Mesendoderm (in vitro differentiated cells): ENCODE measurements around the gene KDM4F.
"Not testable (repeated sequence)": the region's sequence is repeated elsewhere in the genome, so short reads cannot be mapped to it uniquely, and the experiment has no call there.

Experiments used
- DNase-seq: peaks from one replicate; pipeline ENCODE4 v3.0.0; 2013
- H2AK5ac ChIP-seq: 2 replicates; pipeline ENCODE4 v1.6.1; 2013; ENCODE audit warnings: low read length, inconsistent platforms
- H2BK120ac ChIP-seq: 2 replicates; pipeline ENCODE4 v1.6.1; 2013; ENCODE audit warnings: low read depth, mild to moderate bottlenecking, low read length, moderate library complexity, mixed read lengths
- H2BK15ac ChIP-seq: replicated peaks from 2 replicates; pipeline ENCODE4 v1.6.1; 2013; ENCODE audit warnings: low read depth, mild to moderate bottlenecking, moderate library complexity
- H2BK5ac ChIP-seq: 2 replicates; pipeline ENCODE4 v1.6.1; 2013; ENCODE audit warnings: low read length, inconsistent platforms
- H3K18ac ChIP-seq: 2 replicates; pipeline ENCODE4 v1.6.1; 2013; ENCODE audit warnings: mild to moderate bottlenecking, low read length, mixed read lengths
- H3K23ac ChIP-seq: one replicate; pipeline ENCODE4 v1.6.1; 2013; ENCODE audit warnings: low read length
- H3K27ac ChIP-seq: 2 replicates; pipeline ENCODE4 v1.5.1; 2013; ENCODE audit warnings: low read depth, mild to moderate bottlenecking, inconsistent platforms, low read length, moderate library complexity
- H3K27me3 ChIP-seq: 2 replicates; pipeline ENCODE4 v1.6.1; 2013; ENCODE audit warnings: low read length, control low read depth, mild to moderate bottlenecking, inconsistent platforms; ENCODE audit not compliant: insufficient read depth, poor library complexity
- H3K36me3 ChIP-seq: 2 replicates; pipeline ENCODE4 v1.6.1; 2013; ENCODE audit warnings: low read length, inconsistent platforms; ENCODE audit not compliant: control insufficient read depth, insufficient read depth
- H3K4ac ChIP-seq: one replicate; pipeline ENCODE4 v1.6.1; 2013; ENCODE audit warnings: low read depth, mild to moderate bottlenecking, low read length, moderate library complexity
- H3K4me1 ChIP-seq: 2 replicates; pipeline ENCODE4 v1.6.1; 2013; ENCODE audit warnings: low read depth, low read length, inconsistent platforms; ENCODE audit not compliant: control insufficient read depth
- H3K4me2 ChIP-seq: 2 replicates; pipeline ENCODE4 v1.6.1; 2013; ENCODE audit warnings: low read length
- H3K4me3 ChIP-seq: 2 replicates; pipeline ENCODE4 v1.5.1; 2013; ENCODE audit warnings: mild to moderate bottlenecking, low read length
- H3K56ac ChIP-seq: one replicate; pipeline ENCODE4 v1.6.1; 2013; ENCODE audit warnings: low read length
- H3K79me1 ChIP-seq: 2 replicates; pipeline ENCODE4 v1.6.1; 2013; ENCODE audit warnings: low read length, inconsistent platforms
- H3K79me2 ChIP-seq: 2 replicates; pipeline ENCODE4 v1.6.1; 2013; ENCODE audit warnings: mild to moderate bottlenecking, low read length; ENCODE audit not compliant: control insufficient read depth, insufficient read depth
- H3K9ac ChIP-seq: 2 replicates; pipeline ENCODE4 v1.6.1; 2013; ENCODE audit warnings: low read length, inconsistent platforms
- H4K5ac ChIP-seq: one replicate; pipeline ENCODE4 v1.6.1; 2013; ENCODE audit warnings: low read length
- H4K8ac ChIP-seq: one replicate; pipeline ENCODE4 v1.6.1; 2013; ENCODE audit warnings: low read depth, mild to moderate bottlenecking, control low read depth, low read length, moderate library complexity
- WGBS: extraction: QIAGEN DNeasy Blood & Tissue Kit; methylation state at CpG from one replicate; pipeline ENCODE4 v1.1.7; 2013; ENCODE audit warnings: low lambda C conversion rate, missing lambda C conversion rate; ENCODE audit not compliant: insufficient coverage; ENCODE audit errors: extremely low coverage; 5-methylcytosine and 5-hydroxymethylcytosine counted together

The KDM4F gene

DNA sequence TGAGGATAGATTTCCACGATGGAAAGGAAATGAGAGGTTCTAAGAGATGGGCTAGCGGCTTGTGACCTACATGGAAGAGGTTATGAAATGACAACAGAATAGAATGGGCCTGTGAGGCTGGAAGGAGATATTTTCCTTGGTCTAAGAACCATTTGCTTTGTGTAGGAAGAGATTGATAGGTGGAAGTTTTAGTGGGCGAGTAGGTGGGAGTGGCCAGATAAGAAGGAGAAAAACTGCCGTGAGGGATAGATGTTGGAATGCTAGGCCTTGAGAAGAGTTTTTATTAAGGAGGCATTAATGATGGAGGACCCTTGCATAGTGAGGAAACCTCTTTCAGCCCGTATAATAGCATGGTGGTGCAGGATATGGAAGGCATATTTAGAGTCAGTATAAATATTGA lies 27.8 kb upstream of the KDM4F start:
- WGBS = no CpG with 5 or more reads among the region's 5 CpGs
- not testable (repeated sequence) for H2BK15ac ChIP-seq, H3K4me3 ChIP-seq, H3K4ac ChIP-seq, H2BK120ac ChIP-seq, H3K9ac ChIP-seq, H3K27ac ChIP-seq, H3K4me2 ChIP-seq, H3K18ac ChIP-seq, H3K23ac ChIP-seq, H3K4me1 ChIP-seq, H2BK5ac ChIP-seq, H3K56ac ChIP-seq, DNase-seq, H3K79me1 ChIP-seq, H3K36me3 ChIP-seq, H2AK5ac ChIP-seq, H3K27me3 ChIP-seq, H4K8ac ChIP-seq, H3K79me2 ChIP-seq, H4K5ac ChIP-seq

DNA sequence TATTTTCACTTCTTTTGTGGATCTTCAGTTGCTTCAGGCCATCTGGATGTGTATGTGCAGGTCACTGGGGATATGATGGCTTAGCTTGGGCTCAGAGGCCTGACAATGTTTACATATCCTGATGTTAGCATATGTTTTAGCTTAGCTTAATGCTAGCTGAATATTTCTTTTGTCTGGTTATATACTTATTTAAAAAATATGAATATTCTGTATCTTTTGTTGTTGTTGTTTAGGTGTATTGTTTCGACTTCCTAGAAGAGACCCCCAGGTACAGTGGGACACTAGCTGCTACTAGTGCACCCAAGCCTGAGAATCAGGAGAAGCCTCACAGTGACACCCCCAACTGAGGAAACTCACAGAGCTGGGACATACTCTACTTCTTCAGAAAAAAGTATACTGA lies 24.3 kb upstream of the KDM4F start, which contains the start of gene KDM4E:
KDM4E (plus strand) TSS at position 301 of the 400 bp plus-strand sequence. CDS start 300 bp downstream, outside the sequence.
- H3K4me3 ChIP-seq = no peak within 1 kb of the TSS
- no peaks in the 10 kb centered on the region for H3K27me3 ChIP-seq
- WGBS = no CpG with 5 or more reads among the region's 1 CpG
- H4K5ac ChIP-seq = no peak within 1 kb of the TSS
- no peak within 1 kb of the TSS for H3K56ac ChIP-seq
- H2AK5ac ChIP-seq = no peak within 1 kb of the TSS
- H3K4me2 ChIP-seq = no peak within 1 kb of the TSS
- H4K8ac ChIP-seq = no peak within 1 kb of the TSS
- H3K4ac ChIP-seq = no peak within 1 kb of the TSS
- H3K79me2 ChIP-seq = no peaks in the 10 kb centered on the region
- H3K79me1 ChIP-seq = no peaks in the 10 kb centered on the region
- H3K18ac ChIP-seq = no peak within 1 kb of the TSS
- no peak within 1 kb of the TSS for H2BK120ac ChIP-seq
- H3K9ac ChIP-seq = no peak within 1 kb of the TSS
- H3K27ac ChIP-seq = no peak within 1 kb of the TSS
- H2BK15ac ChIP-seq = no peak within 1 kb of the TSS
- H3K36me3 ChIP-seq = no peaks in the 10 kb centered on the region
- H3K4me1 ChIP-seq = no peaks in the 10 kb centered on the region
- DNase-seq = no peak
- H2BK5ac ChIP-seq = no peak within 1 kb of the TSS
- H3K23ac ChIP-seq = no peak within 1 kb of the TSS

DNA sequence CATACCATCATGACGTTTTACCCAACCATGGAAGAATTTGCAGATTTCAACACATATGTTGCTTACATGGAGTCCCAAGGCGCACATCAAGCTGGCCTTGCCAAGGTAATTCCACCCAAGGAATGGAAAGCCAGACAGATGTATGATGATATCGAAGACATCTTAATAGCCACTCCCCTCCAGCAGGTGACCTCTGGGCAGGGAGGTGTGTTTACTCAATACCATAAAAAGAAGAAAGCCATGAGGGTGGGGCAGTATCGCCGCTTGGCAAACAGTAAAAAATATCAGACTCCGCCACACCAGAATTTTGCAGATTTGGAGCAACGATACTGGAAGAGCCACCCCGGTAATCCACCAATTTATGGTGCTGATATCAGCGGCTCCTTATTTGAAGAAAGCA lies 23.6 kb upstream of the KDM4F start:
- H3K79me1 ChIP-seq, H2BK15ac ChIP-seq, H3K4me2 ChIP-seq, H3K56ac ChIP-seq, H2AK5ac ChIP-seq, H3K79me2 ChIP-seq, H3K23ac ChIP-seq, H3K4me3 ChIP-seq, H4K5ac ChIP-seq, H3K9ac ChIP-seq, H3K18ac ChIP-seq, H3K27ac ChIP-seq, H2BK5ac ChIP-seq, H3K36me3 ChIP-seq, DNase-seq, H3K27me3 ChIP-seq, H3K4me1 ChIP-seq, H3K4ac ChIP-seq, H4K8ac ChIP-seq, H2BK120ac ChIP-seq: not testable (repeated sequence)
- whole genome bisulfite sequencing = no CpG with 5 or more reads among the region's 9 CpGs

DNA sequence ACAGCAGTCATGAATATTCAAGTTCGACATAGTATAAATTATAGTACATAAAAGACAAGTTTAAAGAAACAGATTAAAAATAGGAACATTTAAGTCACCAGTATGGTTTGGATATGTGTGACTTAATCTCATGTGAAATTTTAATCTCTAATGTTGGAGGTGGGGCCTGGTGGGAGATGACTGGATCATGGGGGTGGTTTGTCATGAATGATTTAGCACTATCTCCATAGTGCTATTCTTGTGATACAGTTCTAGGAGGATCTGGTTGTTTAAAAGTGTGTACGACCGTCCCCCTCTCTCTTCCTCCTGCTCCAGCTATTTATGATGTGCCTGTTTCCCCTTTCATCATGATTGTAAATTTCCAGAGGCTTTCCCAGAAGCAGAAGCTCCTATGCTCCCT lies 20.9 kb upstream of the KDM4F start:
- H3K27me3 ChIP-seq = no peaks in the 10 kb centered on the region

DNA sequence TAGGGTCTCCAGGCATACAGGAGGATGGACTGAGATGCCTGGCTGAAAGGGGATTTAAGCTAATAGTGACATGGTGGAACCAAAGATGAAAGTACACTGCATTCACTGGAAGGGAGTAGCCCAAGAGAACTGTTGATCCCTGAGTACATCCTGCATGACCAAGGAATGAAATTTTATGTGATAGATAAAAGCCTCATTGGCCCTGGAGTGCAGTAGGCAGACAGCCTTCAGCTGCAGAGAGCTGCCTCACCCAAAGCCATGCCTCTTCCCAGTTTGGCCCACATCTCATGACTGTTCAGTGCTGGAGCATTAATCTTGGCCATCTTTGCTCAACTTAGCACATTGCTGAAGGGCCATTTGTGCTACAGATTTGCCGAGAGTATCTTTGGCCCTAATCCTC lies 16.2 kb upstream of the KDM4F start:
- H3K4me2 ChIP-seq = no peak overlapping the region
- no peak overlapping the region for H3K4ac ChIP-seq
- no peak overlapping the region for H4K5ac ChIP-seq
- no peaks in the 10 kb centered on the region for H3K79me2 ChIP-seq
- no peak overlapping the region for H2BK120ac ChIP-seq
- H3K9ac ChIP-seq = no peak overlapping the region
- no peaks in the 10 kb centered on the region for H3K36me3 ChIP-seq
- no peaks in the 10 kb centered on the region for H3K79me1 ChIP-seq
- no peak for DNase-seq
- H4K8ac ChIP-seq = no peak overlapping the region
- no peak overlapping the region for H3K56ac ChIP-seq
- H3K4me3 ChIP-seq = no peak overlapping the region
- no peaks in the 10 kb centered on the region for H3K4me1 ChIP-seq
- no peaks in the 10 kb centered on the region for H3K27me3 ChIP-seq
- H3K18ac ChIP-seq = no peak overlapping the region
- WGBS = no CpG with 5 or more reads among the region's 1 CpG
- no peak overlapping the region for H2BK15ac ChIP-seq
- H2BK5ac ChIP-seq = no peak overlapping the region
- no peak overlapping the region for H3K23ac ChIP-seq
- no peak overlapping the region for H3K27ac ChIP-seq
- H2AK5ac ChIP-seq = no peak overlapping the region

More for the DNA sequence above, 20.9 kb upstream of the KDM4F start:
- H3K4me3 ChIP-seq = no peak overlapping the region
- H3K56ac ChIP-seq = no peak overlapping the region
- H4K8ac ChIP-seq = no peak overlapping the region
- no peaks in the 10 kb centered on the region for H3K79me1 ChIP-seq
- no peak overlapping the region for H3K9ac ChIP-seq
- H3K4me2 ChIP-seq = no peak overlapping the region
- DNase-seq = no peak
- no peaks in the 10 kb centered on the region for H3K4me1 ChIP-seq
- no peak overlapping the region for H3K18ac ChIP-seq
- no peaks in the 10 kb centered on the region for H3K79me2 ChIP-seq
- WGBS = no CpG with 5 or more reads among the region's 3 CpGs
- H2BK15ac ChIP-seq = no peak overlapping the region
- no peak overlapping the region for H2BK120ac ChIP-seq
- no peak overlapping the region for H2BK5ac ChIP-seq
- no peak overlapping the region for H3K23ac ChIP-seq
- no peak overlapping the region for H3K4ac ChIP-seq
- H4K5ac ChIP-seq = no peak overlapping the region
- no peaks in the 10 kb centered on the region for H3K36me3 ChIP-seq
- H3K27ac ChIP-seq = no peak overlapping the region
- H2AK5ac ChIP-seq = no peak overlapping the region

DNA sequence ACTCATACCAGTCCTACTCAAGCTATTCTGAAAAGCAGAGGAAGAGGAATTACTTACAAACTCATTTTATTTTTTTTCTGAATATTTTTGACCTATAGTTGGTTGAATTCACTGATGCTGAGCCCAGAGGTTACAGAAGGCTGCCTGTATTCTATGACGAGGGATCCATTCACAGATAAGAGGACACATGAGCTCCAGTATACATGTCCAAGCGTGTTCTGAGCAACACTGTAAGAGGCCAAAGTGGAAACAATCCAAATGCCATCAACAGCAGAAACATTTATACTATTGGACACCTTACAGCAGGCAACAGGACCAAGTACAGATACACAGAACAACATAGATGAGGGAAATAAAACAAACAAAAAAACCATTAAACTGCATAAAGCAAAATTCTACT lies 13.9 kb upstream of the KDM4F start:
- H3K4me2 ChIP-seq = no peak overlapping the region
- H3K18ac ChIP-seq = no peak overlapping the region
- DNase-seq = no peak
- no peaks in the 10 kb centered on the region for H3K36me3 ChIP-seq
- no peak overlapping the region for H2BK15ac ChIP-seq
- no peak overlapping the region for H3K27ac ChIP-seq
- no peak overlapping the region for H2BK120ac ChIP-seq
- WGBS = no CpG with 5 or more reads among the region's 2 CpGs
- no peak overlapping the region for H3K4ac ChIP-seq
- H3K79me2 ChIP-seq = no peaks in the 10 kb centered on the region
- H3K23ac ChIP-seq = no peak overlapping the region
- no peak overlapping the region for H4K8ac ChIP-seq
- no peaks in the 10 kb centered on the region for H3K4me1 ChIP-seq
- H3K9ac ChIP-seq = no peak overlapping the region
- no peaks in the 10 kb centered on the region for H3K79me1 ChIP-seq
- no peak overlapping the region for H3K4me3 ChIP-seq
- H3K27me3 ChIP-seq = no peaks in the 10 kb centered on the region
- H2AK5ac ChIP-seq = no peak overlapping the region
- no peak overlapping the region for H2BK5ac ChIP-seq
- H3K56ac ChIP-seq = no peak overlapping the region
- H4K5ac ChIP-seq = no peak overlapping the region
